HG03469 (cell line): ENCODE results near the gene GAB1.
A peak's percentile ranks its signal among the peaks of the same experiment; 100 is the strongest.

Experiments used
- ATAC-seq: cut with Tn5 transposase; IDR thresholded peaks from one replicate; pipeline ENCODE4 v1.9.1; 2021; ENCODE audit warnings: mild to moderate bottlenecking, moderate library complexity, moderate number of reproducible peaks; ENCODE audit not compliant: unreplicated experiment

The GAB1 gene

GRCh38 chr4:143357161-143357845, 20.6 kb downstream of the GAB1 start:
- no peak for ATAC-seq

- no peak for ATAC-seq
Measured at GRCh38 chr4:143358419-143358818, 21.7 kb downstream of the GAB1 start.

- ATAC-seq, result peak; percentile 85
Measured at GRCh38 chr4:143358923-143359643, 22.4 kb downstream of the GAB1 start.

- no peak for ATAC-seq
Measured at GRCh38 chr4:143359644-143360193, 23.0 kb downstream of the GAB1 start.

- no peak for ATAC-seq
Measured at GRCh38 chr4:143360838-143361625, 24.4 kb downstream of the GAB1 start.

- no peak for ATAC-seq
Measured at GRCh38 chr4:143362349-143363046, 25.8 kb downstream of the GAB1 start.

GRCh38 chr4:143363332-143363731, 26.7 kb downstream of the GAB1 start:
- ATAC-seq, result no peak

GRCh38 chr4:143364063-143364462, 27.4 kb downstream of the GAB1 start:
- ATAC-seq, result no peak

GRCh38 chr4:143367863-143368262, 31.2 kb downstream of the GAB1 start:
- ATAC-seq, result no peak

- ATAC-seq, result no peak
Measured at GRCh38 chr4:143369552-143369951, 32.9 kb downstream of the GAB1 start.

- ATAC-seq, result peak; percentile 51
Measured at GRCh38 chr4:143372093-143372915, 35.6 kb downstream of the GAB1 start.

GRCh38 chr4:143374255-143374654, 37.6 kb downstream of the GAB1 start:
- ATAC-seq, result no peak

- no peak for ATAC-seq
Measured at GRCh38 chr4:143374771-143375170, 38.1 kb downstream of the GAB1 start.

- ATAC-seq, result peak; percentile 24
Measured at GRCh38 chr4:143375326-143376073, 38.8 kb downstream of the GAB1 start.

GRCh38 chr4:143377611-143378099, 41.0 kb downstream of the GAB1 start:
- ATAC-seq, result peak; percentile 67

- no peak for ATAC-seq
Measured at GRCh38 chr4:143380629-143381028, 44.0 kb downstream of the GAB1 start.

- ATAC-seq, result peak; percentile 30
Measured at GRCh38 chr4:143381189-143382118, 44.8 kb downstream of the GAB1 start.

GRCh38 chr4:143382596-143382995, 45.9 kb downstream of the GAB1 start:
- ATAC-seq, result no peak
